ENCODE data around the gene MGAT4C. TPM values are rescaled to one million over a fixed set of nuclear protein-coding genes. Genes with fewer than 3 reads are reported as not detected.

MGAT4C gene
- total and polyA plus RNA-seq, 11 donors: 0.13 to 15.5 (median 4.6) TPM

DNA sequence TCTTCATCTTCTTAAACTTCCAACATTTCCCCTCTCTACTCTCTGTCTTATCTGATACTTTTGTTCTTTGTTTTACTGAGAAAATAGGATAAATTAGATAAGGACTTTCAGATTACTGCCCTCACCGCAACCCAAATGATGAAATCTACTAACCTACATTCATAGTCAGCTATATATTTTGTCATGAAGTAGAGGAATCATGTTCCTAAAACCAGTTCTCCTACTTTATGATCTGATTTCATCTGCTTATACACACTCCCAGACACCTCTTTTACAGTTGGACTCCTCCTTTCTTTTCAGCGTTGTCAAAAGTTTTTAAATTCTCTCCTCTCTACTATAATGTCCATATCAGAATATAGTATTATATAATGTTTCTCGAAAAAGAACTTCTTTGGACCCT, 29.7 kb downstream of the MGAT4C start:
- Histone ChIP-seq H3K9me3 (peaks cover 0 to 15% (median 0%) of the 10 kb centered on the region in 12 donors), H3K27me3 (no peaks in the 10 kb centered on the region), H3K4me1 (no peaks in the 10 kb centered on the region), H3K36me3 (no peaks in the 10 kb centered on the region), H3K27ac (no peak overlapping the region), H3K4me3 (no peak overlapping the region)
- no peak for TF ChIP-seq POLR2A (IDR thresholded peaks at IDR 0.05)
- TF ChIP-seq, protein P1, sequence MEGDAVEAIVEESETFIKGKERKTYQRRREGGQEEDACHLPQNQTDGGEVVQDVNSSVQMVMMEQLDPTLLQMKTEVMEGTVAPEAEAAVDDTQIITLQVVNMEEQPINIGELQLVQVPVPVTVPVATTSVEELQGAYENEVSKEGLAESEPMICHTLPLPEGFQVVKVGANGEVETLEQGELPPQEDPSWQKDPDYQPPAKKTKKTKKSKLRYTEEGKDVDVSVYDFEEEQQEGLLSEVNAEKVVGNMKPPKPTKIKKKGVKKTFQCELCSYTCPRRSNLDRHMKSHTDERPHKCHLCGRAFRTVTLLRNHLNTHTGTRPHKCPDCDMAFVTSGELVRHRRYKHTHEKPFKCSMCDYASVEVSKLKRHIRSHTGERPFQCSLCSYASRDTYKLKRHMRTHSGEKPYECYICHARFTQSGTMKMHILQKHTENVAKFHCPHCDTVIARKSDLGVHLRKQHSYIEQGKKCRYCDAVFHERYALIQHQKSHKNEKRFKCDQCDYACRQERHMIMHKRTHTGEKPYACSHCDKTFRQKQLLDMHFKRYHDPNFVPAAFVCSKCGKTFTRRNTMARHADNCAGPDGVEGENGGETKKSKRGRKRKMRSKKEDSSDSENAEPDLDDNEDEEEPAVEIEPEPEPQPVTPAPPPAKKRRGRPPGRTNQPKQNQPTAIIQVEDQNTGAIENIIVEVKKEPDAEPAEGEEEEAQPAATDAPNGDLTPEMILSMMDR (IDR thresholded peaks at IDR 0.05): no peak
- 79 to 88% (median 86%) methylated on average over 3 of the region's 3 CpGs for WGBS, 4 donors
- no peak for DNase-seq
- ATAC-seq: no peak
- intact Hi-C loops (cut with DNase I): no loop called here

DNA sequence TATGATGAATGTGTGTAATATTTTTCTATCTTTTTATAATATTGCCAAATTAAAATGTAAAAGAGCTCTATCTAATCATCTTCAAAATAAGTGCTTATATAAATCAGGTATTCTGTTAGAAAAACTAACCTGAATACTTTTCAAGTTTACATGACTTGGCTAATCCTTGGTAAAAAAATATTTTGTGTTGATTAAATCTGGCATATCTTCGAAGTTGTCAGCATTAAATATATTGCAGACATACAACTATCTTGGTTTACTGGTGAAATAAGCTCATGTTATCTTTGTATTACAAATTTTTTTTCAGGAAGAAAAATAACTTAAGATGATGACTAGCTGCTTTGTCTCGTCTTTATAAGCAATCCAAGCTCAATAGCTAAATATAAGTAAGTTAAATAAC, 39.6 kb downstream of the MGAT4C start:
- DNase-seq (no peak), ATAC-seq (no peak)
- TF ChIP-seq, protein P1 (IDR thresholded peaks at IDR 0.05): no peak
- no peak for TF ChIP-seq POLR2A (IDR thresholded peaks at IDR 0.05)
- Histone ChIP-seq H3K4me3 (no peak overlapping the region), H3K27me3 (no peaks in the 10 kb centered on the region), H3K36me3 (no peaks in the 10 kb centered on the region), H3K4me1 (peaks cover 0 to 2% (median 0%) of the 10 kb centered on the region in 12 donors), H3K27ac (no peak overlapping the region), H3K9me3 (no peaks in the 10 kb centered on the region)
- intact Hi-C loops (cut with DNase I): no loop called here
- WGBS, 4 donors: 44 to 54% (median 47%) methylated on average over 2 of the region's 2 CpGs

DNA sequence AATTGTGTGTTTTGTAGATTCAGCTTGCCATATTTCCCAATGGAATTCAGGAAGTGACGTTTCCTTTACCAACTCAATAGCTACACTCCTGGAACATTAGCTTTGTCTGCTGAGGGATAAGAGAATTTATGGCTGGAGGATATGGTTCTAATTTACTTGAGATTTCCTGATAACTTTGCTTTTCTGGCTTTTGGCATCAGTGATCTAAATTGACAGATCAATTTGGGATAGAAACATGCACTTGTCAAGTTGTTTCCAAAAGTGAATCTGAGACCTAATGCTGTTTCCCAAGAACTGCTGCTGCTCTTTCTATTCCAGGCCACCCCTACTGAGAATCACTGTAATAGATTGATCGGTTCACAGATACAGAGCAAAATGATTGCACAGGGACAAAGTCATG, 43.2 kb downstream of the MGAT4C start:
- Histone ChIP-seq H3K9me3 (no peaks in the 10 kb centered on the region), H3K27ac (no peak overlapping the region), H3K4me1 (peaks cover 0 to 2% (median 0%) of the 10 kb centered on the region in 12 donors), H3K36me3 (no peaks in the 10 kb centered on the region), H3K27me3 (no peaks in the 10 kb centered on the region), H3K4me3 (no peak overlapping the region)
- WGBS, 4 donors: 69 to 80% (median 77%) methylated on average over 2 of the region's 2 CpGs
- intact Hi-C loops (cut with DNase I): no loop called here
- TF ChIP-seq, protein P1 (IDR thresholded peaks at IDR 0.05): no peak
- TF ChIP-seq POLR2A (IDR thresholded peaks at IDR 0.05): no peak
- no peak for ATAC-seq
- no peak for DNase-seq

DNA sequence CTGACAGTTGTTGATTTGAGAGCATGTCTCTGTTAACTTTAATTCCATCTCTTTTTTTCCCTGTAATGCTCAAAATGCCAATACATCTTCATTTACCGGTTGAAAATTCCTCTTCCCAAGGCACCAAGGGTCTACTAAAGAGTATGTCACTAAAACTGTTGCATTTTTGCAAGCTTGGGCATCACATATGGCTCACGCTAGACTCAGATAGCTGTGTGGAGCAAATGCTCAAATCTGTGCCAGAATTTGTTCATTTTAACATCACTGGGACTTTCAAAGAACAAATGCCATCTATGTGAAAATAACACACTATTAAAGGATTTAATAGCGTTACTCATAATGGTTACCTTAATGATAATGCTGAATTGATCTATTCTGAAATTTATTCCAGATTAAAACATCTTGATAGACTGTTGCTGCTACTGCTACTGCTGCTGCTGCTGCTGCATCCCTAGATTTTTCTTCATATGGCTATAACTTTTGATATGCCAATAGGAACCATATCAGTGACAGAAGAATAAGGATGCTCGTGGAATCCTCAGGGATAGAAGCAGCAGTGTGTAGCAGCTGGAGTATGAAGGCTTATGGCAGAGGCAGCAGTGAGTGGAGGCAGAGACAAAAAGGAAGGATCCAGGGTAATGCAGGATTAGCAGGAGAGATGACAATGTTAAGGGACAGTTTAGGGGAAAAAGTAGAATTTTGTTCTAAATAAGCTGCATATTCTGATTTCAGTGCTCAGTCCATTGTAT, 57.3 kb downstream of the MGAT4C start:
- Histone ChIP-seq H3K4me1 (no peaks in the 10 kb centered on the region), H3K27ac (no peak overlapping the region), H3K27me3 (no peaks in the 10 kb centered on the region), H3K4me3 (no peak overlapping the region), H3K36me3 (no peaks in the 10 kb centered on the region), H3K9me3 (no peaks in the 10 kb centered on the region)
- no peak for DNase-seq
- intact Hi-C loops (cut with DNase I): no loop called here
- TF ChIP-seq, protein P1 (IDR thresholded peaks at IDR 0.05): no peak
- no peak for TF ChIP-seq POLR2A (IDR thresholded peaks at IDR 0.05)
- ATAC-seq: no peak
- WGBS, 4 donors: 55 to 74% (median 65%) methylated on average over 4 of the region's 4 CpGs
